Measurements from ENCODE around the gene CAMK4. TPM values are rescaled to one million over a fixed set of nuclear protein-coding genes. Genes with fewer than 3 reads are reported as not detected.

Gene CAMK4
- total RNA-seq, 1 experiment from 2014 or later: 14.4 TPM

DNA sequence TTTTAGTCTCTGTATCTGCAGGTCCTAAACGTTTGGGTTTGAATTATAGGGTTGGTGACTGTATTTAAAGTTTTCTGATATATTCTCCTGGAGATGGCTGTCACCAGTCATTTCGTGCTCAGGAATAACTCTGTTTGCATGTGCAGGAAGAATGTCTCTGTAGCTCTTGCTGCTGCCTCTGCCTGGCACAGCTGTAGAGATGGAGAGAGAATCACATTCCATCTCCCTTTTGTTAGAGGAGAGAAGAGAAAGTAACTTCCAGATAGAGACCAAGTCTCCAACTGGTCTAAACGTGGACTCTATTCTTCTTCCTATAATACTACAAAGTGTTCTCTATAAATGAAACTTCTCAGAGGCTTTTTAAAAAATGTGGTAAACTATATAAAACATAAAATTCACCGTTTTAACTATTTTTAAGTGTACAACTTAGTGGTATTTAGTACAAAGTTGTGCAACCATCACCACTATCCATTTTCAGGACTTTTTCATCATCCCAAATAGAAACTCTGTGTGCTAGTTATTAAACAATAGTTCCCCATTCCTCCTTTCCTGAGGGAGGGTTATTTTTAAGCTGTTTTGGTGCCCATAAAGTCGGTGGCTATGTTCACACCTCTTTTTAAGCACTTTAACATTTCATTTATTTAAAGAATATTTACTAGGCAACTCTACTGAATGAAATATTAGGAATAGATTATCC, 308.9 kb downstream of the CAMK4 start:
- no peak for DNase-seq (ENCODE audit: low read depth)

DNA sequence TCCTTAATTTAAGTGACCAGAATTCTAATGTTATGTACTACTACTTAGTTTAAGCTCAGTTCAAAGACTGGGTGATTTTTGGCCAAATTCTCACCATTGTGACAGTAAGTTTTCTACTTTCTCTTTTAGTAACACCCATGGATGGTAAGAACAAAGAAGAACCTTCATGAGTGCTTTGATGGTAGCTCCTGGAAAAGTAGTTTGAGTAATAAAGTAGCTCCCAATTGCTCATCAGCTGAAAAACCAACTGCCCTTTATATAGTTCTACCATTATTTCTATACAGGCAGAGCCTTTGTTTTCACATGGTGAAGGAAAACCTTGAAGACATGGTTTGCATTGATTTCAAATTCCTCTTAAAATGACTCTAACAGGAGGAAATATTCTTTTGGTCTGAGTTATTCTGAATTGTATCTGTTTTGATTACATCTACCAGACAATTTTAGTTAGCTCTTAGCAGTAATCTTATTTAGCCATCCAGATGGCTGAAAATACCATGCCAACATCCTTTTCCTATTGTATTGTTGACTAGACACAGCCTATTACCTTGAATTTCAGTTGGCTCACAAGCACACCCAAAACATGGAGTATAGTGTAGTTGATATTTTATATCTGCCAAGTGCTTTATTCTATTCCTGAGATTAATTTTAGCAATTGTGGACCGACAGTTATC, 311.8 kb downstream of the CAMK4 start:
- no peak for DNase-seq (ENCODE audit: low read depth)

DNA sequence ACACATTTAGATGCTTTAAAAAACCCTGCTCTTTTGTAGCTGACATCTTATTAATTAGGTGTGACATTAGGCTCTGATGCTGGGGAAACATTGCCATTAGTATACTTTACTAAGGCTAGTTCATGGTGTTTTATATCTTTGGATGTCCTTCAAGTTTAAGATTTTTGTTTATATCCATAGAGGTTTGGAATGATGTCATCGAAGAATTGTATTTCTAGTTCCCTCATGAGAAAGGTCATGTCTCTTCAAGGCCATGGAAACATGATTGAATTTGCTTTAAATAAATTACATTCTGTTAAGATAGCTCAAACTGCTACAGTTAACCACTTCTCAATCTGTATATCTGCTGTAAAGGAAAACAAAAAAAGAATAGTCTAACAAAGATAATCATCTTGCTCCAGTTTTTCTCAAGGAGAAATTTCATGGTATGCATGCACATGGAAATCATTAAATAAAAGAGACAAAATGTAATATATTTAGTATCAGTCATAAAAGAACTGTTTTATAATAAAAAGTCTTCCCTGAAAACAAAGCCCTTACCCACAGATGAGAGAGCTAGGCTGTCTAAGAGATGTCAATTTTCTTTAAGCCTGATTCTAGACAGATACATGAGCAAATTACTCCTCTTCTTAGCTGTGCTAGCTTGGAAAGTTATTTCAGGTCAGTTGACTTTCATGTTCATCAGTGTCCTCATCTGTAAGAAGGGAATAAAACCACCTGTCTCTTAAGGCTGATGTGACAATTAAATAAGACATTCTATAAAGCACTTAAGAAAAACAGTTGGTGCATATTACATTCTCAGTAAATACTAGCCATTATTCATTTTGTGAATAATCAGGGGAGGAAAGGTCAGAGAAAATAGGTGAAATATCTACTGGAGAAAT, 313.2 kb downstream of the CAMK4 start:
- DNase-seq (ENCODE audit: low read depth): no peak

Other genes starting within 250 kb of the CAMK4 start
- not detected in 2 replicates for gene TSLP, start 152.7 kb upstream of the CAMK4 start, total RNA-seq (2014; rRNA removed; shearing (Covaris generic))
- 27.4 and 32.8 TPM in 2 replicates for gene WDR36, start 132.0 kb upstream of the CAMK4 start, total RNA-seq (2014; rRNA removed; shearing (Covaris generic))